Left renal cortex interstitium (tissue), 4 donors: ENCODE data around the gene LCLAT1. TPM values are rescaled to one million over a fixed set of nuclear protein-coding genes. Genes with fewer than 3 reads are reported as not detected.
"Not testable (repeated sequence)": the region's sequence is repeated elsewhere in the genome, so short reads cannot be mapped to it uniquely, and the experiment has no call there.

Experiments used
- DNase-seq, 4 donors: peaks; one replicate each; pipeline ENCODE4 v3.0.0-alpha.2; 2013; ENCODE audit warnings: low read depth in 4 of 4, low spot score in 2 of 4, missing footprints in 1 of 4
- polyA plus RNA-seq, 4 donors: library from polyadenylated mRNA; unstranded; fragments of 120-200 nt; gene quantifications; one replicate each; pipeline ENCODE4 v1.2.1, GENCODE V29; 2013; ENCODE audit not compliant: insufficient read length in 4 of 4

LCLAT1 gene
- polyA plus RNA-seq, 4 donors: 17.4 to 23.5 (median 19.5) TPM

- DNase-seq: no peak
Observed at GRCh38 chr2:30484995-30485394, 37.9 kb downstream of the LCLAT1 start.

GRCh38 chr2:30486655-30487054, 39.6 kb downstream of the LCLAT1 start:
- DNase-seq: no peak

GRCh38 chr2:30487603-30488002, 40.6 kb downstream of the LCLAT1 start:
- no peak for DNase-seq

- DNase-seq: no peak
Observed at GRCh38 chr2:30488012-30488659, 41.1 kb downstream of the LCLAT1 start.

- no peak for DNase-seq
Observed at GRCh38 chr2:30491225-30491624, 44.2 kb downstream of the LCLAT1 start.

GRCh38 chr2:30492185-30492584, 45.1 kb downstream of the LCLAT1 start:
- DNase-seq: no peak

- DNase-seq: no peak
Observed at GRCh38 chr2:30492619-30493018, 45.6 kb downstream of the LCLAT1 start.

GRCh38 chr2:30493440-30493839, 46.4 kb downstream of the LCLAT1 start:
- no peak for DNase-seq

GRCh38 chr2:30495896-30496295, 48.9 kb downstream of the LCLAT1 start:
- DNase-seq: not testable (repeated sequence)

GRCh38 chr2:30499681-30500080, 52.6 kb downstream of the LCLAT1 start:
- DNase-seq: no peak

GRCh38 chr2:30500699-30501098, 53.7 kb downstream of the LCLAT1 start:
- DNase-seq: no peak

GRCh38 chr2:30502310-30502709, 55.3 kb downstream of the LCLAT1 start:
- no peak for DNase-seq

GRCh38 chr2:30503007-30503694, 56.1 kb downstream of the LCLAT1 start:
- no peak for DNase-seq

- no peak for DNase-seq
Observed at GRCh38 chr2:30503695-30504052, 56.6 kb downstream of the LCLAT1 start.

- no peak for DNase-seq
Observed at GRCh38 chr2:30504731-30505130, 57.7 kb downstream of the LCLAT1 start.

GRCh38 chr2:30505500-30506180, 58.6 kb downstream of the LCLAT1 start:
- no peak for DNase-seq

- not testable (repeated sequence) for DNase-seq
Observed at GRCh38 chr2:30507460-30507859, 60.4 kb downstream of the LCLAT1 start.

GRCh38 chr2:30509716-30510115, 62.7 kb downstream of the LCLAT1 start:
- no peak for DNase-seq

GRCh38 chr2:30510409-30510808, 63.4 kb downstream of the LCLAT1 start:
- DNase-seq: no peak

GRCh38 chr2:30511122-30512083, 64.4 kb downstream of the LCLAT1 start:
- no peak for DNase-seq
